HepG2 (cell line): Measurements from ENCODE around the gene TPR.
"Not testable (repeated sequence)": the region's sequence is repeated elsewhere in the genome, so short reads cannot be mapped to it uniquely, and the experiment has no call there.

Experiments
- CBX5 ChIP-seq: sonication (generic); formaldehyde crosslinking; IDR thresholded peaks from 2 replicates; pipeline ENCODE4 v1.4.0; 2020; ENCODE audit warnings: missing genetic modification reagents, borderline replicate concordance
- EZH2 ChIP-seq: conservative IDR thresholded peaks from 2 replicates; pipeline ENCODE4 v1.6.1; 2012; ENCODE audit warnings: mild to moderate bottlenecking, low read depth, low read length, moderate library complexity
- FOXP1 ChIP-seq, 2 experiments: fragments of 450-650 bp in 1 of 2; IDR thresholded peaks; 2 replicates each; pipeline ENCODE4 v1.6.1; 2017 to 2018; ENCODE audit warnings: antibody characterized with exemption in 1 of 2
- PTBP1 ChIP-seq: fragments of 200-400 bp; formaldehyde crosslinking; IDR thresholded peaks from 2 replicates; pipeline ENCODE4 v1.6.1; 2018; ENCODE audit warnings: low read length, low read depth; ENCODE audit not compliant: poor library complexity, severe bottlenecking
- TF ChIP-seq, protein P1 (sequence below): sonication (generic); formaldehyde crosslinking; IDR thresholded peaks from 2 replicates; pipeline ENCODE4 v1.5.0; 2020; ENCODE audit warnings: mild to moderate bottlenecking, missing genetic modification reagents, moderate library complexity

DNA sequence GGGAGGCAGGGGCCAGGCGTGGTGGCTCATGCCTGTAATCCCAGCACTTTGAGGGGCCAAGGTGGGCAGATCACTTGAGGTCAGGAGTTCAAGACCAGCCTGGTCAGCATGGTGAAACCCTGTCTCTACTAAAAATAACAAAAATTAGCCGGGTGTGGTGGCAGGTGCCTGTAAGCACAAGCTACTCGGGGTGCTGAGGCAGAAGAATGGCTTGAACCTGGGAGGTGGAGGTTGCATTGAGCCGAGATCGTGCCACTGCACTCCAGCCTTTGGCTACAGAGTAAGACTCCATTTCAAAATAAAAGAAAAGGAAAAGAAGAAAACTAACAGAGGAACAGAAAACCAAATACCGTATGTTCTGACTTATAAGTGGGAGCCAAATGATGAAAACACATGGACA, 17.7 kb upstream of the TPR start:
- TF ChIP-seq, protein P1, sequence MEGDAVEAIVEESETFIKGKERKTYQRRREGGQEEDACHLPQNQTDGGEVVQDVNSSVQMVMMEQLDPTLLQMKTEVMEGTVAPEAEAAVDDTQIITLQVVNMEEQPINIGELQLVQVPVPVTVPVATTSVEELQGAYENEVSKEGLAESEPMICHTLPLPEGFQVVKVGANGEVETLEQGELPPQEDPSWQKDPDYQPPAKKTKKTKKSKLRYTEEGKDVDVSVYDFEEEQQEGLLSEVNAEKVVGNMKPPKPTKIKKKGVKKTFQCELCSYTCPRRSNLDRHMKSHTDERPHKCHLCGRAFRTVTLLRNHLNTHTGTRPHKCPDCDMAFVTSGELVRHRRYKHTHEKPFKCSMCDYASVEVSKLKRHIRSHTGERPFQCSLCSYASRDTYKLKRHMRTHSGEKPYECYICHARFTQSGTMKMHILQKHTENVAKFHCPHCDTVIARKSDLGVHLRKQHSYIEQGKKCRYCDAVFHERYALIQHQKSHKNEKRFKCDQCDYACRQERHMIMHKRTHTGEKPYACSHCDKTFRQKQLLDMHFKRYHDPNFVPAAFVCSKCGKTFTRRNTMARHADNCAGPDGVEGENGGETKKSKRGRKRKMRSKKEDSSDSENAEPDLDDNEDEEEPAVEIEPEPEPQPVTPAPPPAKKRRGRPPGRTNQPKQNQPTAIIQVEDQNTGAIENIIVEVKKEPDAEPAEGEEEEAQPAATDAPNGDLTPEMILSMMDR: not testable (repeated sequence)
- not testable (repeated sequence) for TF ChIP-seq FOXP1 (IDR thresholded peaks at IDR 0.05); FOXP1 (CRISPR knock-in tag; IDR thresholded peaks at IDR 0.05); PTBP1; EZH2; CBX5 (CRISPR knock-in tag)
